HepG2 (cell line): ENCODE data around the gene MED23. TPM values are rescaled to one million over a fixed set of nuclear protein-coding genes. Genes with fewer than 3 reads are reported as not detected.

Source experiments
- ATAC-seq: fragments of 200-7000 bp; cut with Tn5 transposase; 3 replicates; pipeline ENCODE4 v1.9.1; 2020; ENCODE audit warnings: mild to moderate bottlenecking, moderate library complexity
- BruUV-seq: library from RNA; stranded (reverse); fragments of 400-500 nt; replicated peaks from 2 replicates; lab custom pipeline; 2021; lab: Mats Ljungman, UMichigan
- CTCF ChIA-PET: fragments of 300-600 bp; formaldehyde crosslinking; extraction: SDS; loops from one replicate; lab custom pipeline; 2021; ENCODE audit warnings: low total read pairs, inconsistent platforms, low intra/inter-chr PET ratio; lab: Yijun Ruan, JAX
- POLR2A ChIA-PET: fragments of 350-600 bp; sonication (Branson Sonifier 250); formaldehyde crosslinking; loops from one replicate; lab custom pipeline; 2020; ENCODE audit warnings: antibody characterized with exemption, inconsistent platforms; lab: Yijun Ruan, JAX
- DNase-seq: peaks from one replicate; pipeline ENCODE4 v3.0.0-alpha.2; 2015; ENCODE audit warnings: low spot score
- FAIRE-seq: peaks from 3 replicates; lab custom pipeline; 2011; peaks lifted over from hg19 to GRCh38; lab: Jason Lieb, UNC
- H2AFZ ChIP-seq: one replicate; pipeline ENCODE4 v1.6.1; 2011; ENCODE audit warnings: low read length, inconsistent platforms
- H3K27ac ChIP-seq: fragments of 300-600 bp; 3 replicates; pipeline ENCODE4 v1.8.0; 2011; ENCODE audit warnings: mixed run types, mild to moderate bottlenecking, mixed read lengths, low read length, inconsistent platforms; ENCODE audit not compliant: insufficient read depth; ENCODE audit errors: extremely low read length
- H3K27me3 ChIP-seq, 2 experiments: fragments of 200-600 bp in 1 of 2; 2 replicates in 1 of 2; 3 replicates in 1 of 2; pipeline versions ENCODE4 v1.6.0 to v1.8.0; 2011; ENCODE audit warnings: low read length in 2 of 2, mild to moderate bottlenecking in 2 of 2, moderate library complexity in 2 of 2, inconsistent platforms in 1 of 2; ENCODE audit not compliant: insufficient read depth in 2 of 2, control insufficient read depth in 1 of 2
- H3K36me3 ChIP-seq, 2 experiments: fragments of 200-600 bp in 1 of 2; replicated peaks in 1 of 2; 2 replicates in 1 of 2; 3 replicates in 1 of 2; pipeline versions ENCODE4 v1.5.1 to v1.8.0; 2011; ENCODE audit warnings: low read length in 2 of 2, inconsistent platforms in 1 of 2; ENCODE audit not compliant: insufficient read depth in 2 of 2, control insufficient read depth in 1 of 2
- H3K4me1 ChIP-seq: 2 replicates; pipeline ENCODE4 v1.5.1; 2012; ENCODE audit warnings: low read length, inconsistent platforms; ENCODE audit not compliant: insufficient read depth
- H3K4me2 ChIP-seq: 2 replicates; pipeline ENCODE4 v1.6.0; 2011; ENCODE audit warnings: low read depth, low read length, inconsistent platforms
- H3K4me3 ChIP-seq, 3 experiments: fragments of 200-600 bp in 1 of 3; sonication (generic), shearing (Covaris generic) in 1 of 3; replicated peaks in 1 of 3; 2 replicates each; pipeline ENCODE4 v1.5.1; 2011 to 2016; ENCODE audit warnings: low read length in 3 of 3, inconsistent platforms in 2 of 3, low read depth in 2 of 3, mild to moderate bottlenecking in 2 of 3, control low read depth in 1 of 3, mixed read lengths in 1 of 3; ENCODE audit not compliant: insufficient read depth in 1 of 3
- H3K79me2 ChIP-seq: one replicate; pipeline ENCODE4 v1.6.1; 2011; ENCODE audit warnings: low read length, inconsistent platforms; ENCODE audit not compliant: insufficient read depth
- H3K9ac ChIP-seq: 2 replicates; pipeline ENCODE4 v1.6.0; 2011; ENCODE audit warnings: mild to moderate bottlenecking, low read depth, low read length, inconsistent platforms; ENCODE audit not compliant: insufficient read depth
- H3K9me3 ChIP-seq: 2 replicates; pipeline ENCODE4 v1.5.1; 2012; ENCODE audit warnings: mild to moderate bottlenecking, low read length
- H4K20me1 ChIP-seq: 2 replicates; pipeline ENCODE4 v1.6.0; 2011; ENCODE audit warnings: inconsistent platforms, mild to moderate bottlenecking, low read length, moderate library complexity; ENCODE audit not compliant: insufficient read depth
- AGO2 ChIP-seq: fragments of 200-400 bp; formaldehyde crosslinking; optimal IDR thresholded peaks from 2 replicates; pipeline ENCODE3; 2017; ENCODE audit warnings: mild to moderate bottlenecking, low read depth, low read length, moderate library complexity
- BRD4 ChIP-seq: sonication (generic); formaldehyde crosslinking; IDR thresholded peaks from 2 replicates; pipeline ENCODE4 v1.4.0; 2020; ENCODE audit warnings: missing genetic modification reagents
- HNRNPK ChIP-seq: fragments of 200-400 bp; formaldehyde crosslinking; IDR thresholded peaks from 2 replicates; pipeline ENCODE4 v1.6.1; 2018; ENCODE audit warnings: low read length, low read depth, moderate library complexity, mild to moderate bottlenecking; ENCODE audit not compliant: poor library complexity, severe bottlenecking
- IRX3 ChIP-seq: sonication (generic); formaldehyde crosslinking; IDR thresholded peaks from 2 replicates; pipeline ENCODE4 v1.8.1; 2023; ENCODE audit warnings: mild to moderate bottlenecking, low read depth, missing genetic modification reagents, borderline replicate concordance
- MAFG ChIP-seq: sonication (generic); formaldehyde crosslinking; IDR thresholded peaks from 2 replicates; pipeline ENCODE4 v1.5.1; 2020; ENCODE audit warnings: mild to moderate bottlenecking, missing genetic modification reagents
- NFIB ChIP-seq: sonication (generic); formaldehyde crosslinking; IDR thresholded peaks from 2 replicates; pipeline ENCODE4 v1.9.0; 2021; ENCODE audit warnings: missing genetic modification reagents, mild to moderate bottlenecking, borderline replicate concordance
- NR2F1 ChIP-seq, 2 experiments: fragments of 450-650 bp in 1 of 2; formaldehyde crosslinking in 1 of 2; IDR thresholded peaks; 2 replicates each; pipeline versions ENCODE4 v1.5.0 to v1.6.1; 2016 to 2020; ENCODE audit warnings: mild to moderate bottlenecking in 1 of 2, missing compliant biosample characterization in 1 of 2, missing genetic modification reagents in 1 of 2, moderate library complexity in 1 of 2
- PCBP2 ChIP-seq: fragments of 200-400 bp; formaldehyde crosslinking; optimal IDR thresholded peaks from 2 replicates; pipeline ENCODE3; 2018; ENCODE audit warnings: low read length, low read depth; ENCODE audit not compliant: poor library complexity, severe bottlenecking
- SMAD1 ChIP-seq: sonication (generic); formaldehyde crosslinking; IDR thresholded peaks from 2 replicates; pipeline ENCODE4 v1.4.0; 2020; ENCODE audit warnings: missing genetic modification reagents, low read depth, mild to moderate bottlenecking, borderline replicate concordance
- SMARCC2 ChIP-seq: fragments of 450-650 bp; IDR thresholded peaks from 2 replicates; pipeline ENCODE4 v1.6.1; 2017; ENCODE audit warnings: antibody characterized with exemption, mild to moderate bottlenecking
- ZNF430 ChIP-seq: sonication (generic); formaldehyde crosslinking; IDR thresholded peaks from 2 replicates; pipeline ENCODE4 v1.9.0; 2021; ENCODE audit warnings: mild to moderate bottlenecking, missing genetic modification reagents
- ZNF841 ChIP-seq: sonication (generic); formaldehyde crosslinking; IDR thresholded peaks from 2 replicates; pipeline ENCODE4 v1.8.1; 2023; ENCODE audit warnings: missing genetic modification reagents, borderline replicate concordance
- WGBS: methylation state at CpG from one replicate; pipeline ENCODE4 v1.1.6; 2017; ENCODE audit warnings: low lambda C conversion rate; 5-methylcytosine and 5-hydroxymethylcytosine counted together
- in situ Hi-C: cut with HindIII; loops from 2 replicates; pipeline ENCODE4 v1.10.0; 2017; ENCODE audit warnings: low pct_unique_long_range_greater_than_20kb; ENCODE audit not compliant: extremely low pct_ligation_motif_present
- intact Hi-C: fragments of 100-400 bp; cut with micrococcal nuclease; formaldehyde crosslinking; loops from one replicate; pipeline ENCODE4 v1.10.0; 2022; ENCODE audit not compliant: unreplicated experiment
- polyA plus RNA-seq, 8 experiments: library from polyadenylated mRNA; depleted of rRNA in 3 of 8; stranded (reverse) in 7 of 8; unstranded in 1 of 8; fragments of >200 nt; fragmentation: Illumina TruSeq in 4 of 8; extraction: Trizol in 4 of 8; gene quantifications; 2 replicates each; pipeline versions ENCODE4 v1.2.1 to v1.2.3, GENCODE V29; 2011 to 2016; ENCODE audit warnings: low read depth in 4 of 8, missing spikeins in 1 of 8, mixed read lengths in 1 of 8; ENCODE audit not compliant: insufficient read depth in 1 of 8
- total RNA-seq, 5 experiments: library from RNA; depleted of rRNA; stranded (reverse); fragments of >200 nt; fragmentation: Illumina TruSeq; extraction: Trizol; gene quantifications; 2 replicates each; pipeline ENCODE4 v1.2.3, GENCODE V29; 2016; ENCODE audit warnings: low read depth in 1 of 5
- TF ChIP-seq, protein P1 (sequence below): sonication (generic); formaldehyde crosslinking; IDR thresholded peaks from 2 replicates; pipeline ENCODE4 v1.4.0; 2020; ENCODE audit warnings: mild to moderate bottlenecking, missing genetic modification reagents
- TF ChIP-seq, protein P2 (sequence below): sonication (generic); formaldehyde crosslinking; IDR thresholded peaks from 2 replicates; pipeline ENCODE4 v1.4.0; 2020; ENCODE audit warnings: mild to moderate bottlenecking, missing genetic modification reagents
- TF ChIP-seq, protein P3 (sequence below): sonication (generic); formaldehyde crosslinking; IDR thresholded peaks from 2 replicates; pipeline ENCODE4 v1.4.0; 2020; ENCODE audit warnings: mild to moderate bottlenecking, missing genetic modification reagents, borderline replicate concordance
- TF ChIP-seq, protein P4 (sequence below): sonication (generic); formaldehyde crosslinking; IDR thresholded peaks from 2 replicates; pipeline ENCODE4 v1.4.0; 2020; ENCODE audit warnings: missing genetic modification reagents; ENCODE audit errors: not compliant biosample characterization
- TF ChIP-seq, protein P5 (sequence below): sonication (generic); formaldehyde crosslinking; IDR thresholded peaks from 2 replicates; pipeline ENCODE4 v1.8.1; 2022; ENCODE audit warnings: mild to moderate bottlenecking, missing genetic modification reagents
- TF ChIP-seq, protein P6 (sequence below): IDR thresholded peaks from 2 replicates; pipeline ENCODE4 v1.6.1; 2016; ENCODE audit warnings: missing compliant biosample characterization, missing genetic modification reagents, borderline replicate concordance

Gene MED23
- total and polyA plus RNA-seq, 2 of the 13 experiments (the other 11 are each of a cell fraction or from before 2014, with no cell fraction given): 34.9 to 50.5 TPM

DNA sequence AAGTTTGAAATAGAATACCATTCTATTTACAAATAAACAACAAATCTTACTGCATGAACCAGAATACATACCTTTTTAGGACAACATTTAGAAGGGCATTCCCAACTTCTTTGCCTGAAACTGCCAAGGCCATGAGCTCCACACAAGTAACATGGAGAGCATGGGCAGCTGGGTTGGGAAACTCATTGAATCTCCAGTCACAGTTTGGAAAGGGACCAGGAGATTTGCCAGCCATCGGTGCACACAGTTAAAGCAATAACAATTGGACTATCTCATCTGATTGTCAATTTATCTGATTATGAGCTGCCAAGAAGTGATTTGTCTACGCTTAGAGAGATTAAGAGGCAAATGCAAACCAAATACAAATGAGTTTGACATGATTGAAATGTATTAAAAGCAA is 35.1 kb downstream of the MED23 start:
- FAIRE-seq: no peak
- BruUV-seq: no TSS peak
- no peaks in the 10 kb centered on the region for H3K27me3 ChIP-seq
- H3K79me2 ChIP-seq: no peaks in the 10 kb centered on the region
- POLR2A ChIA-PET: no interaction called here
- no peak overlapping the region for H3K4me3 ChIP-seq
- H3K36me3 ChIP-seq: peaks cover 34 to 73% of the 10 kb centered on the region in 2 experiments
- CTCF ChIA-PET: no interaction called here
- H3K9me3 ChIP-seq: no peaks in the 10 kb centered on the region
- H3K9ac ChIP-seq: no peak overlapping the region
- no peaks in the 10 kb centered on the region for H3K4me1 ChIP-seq
- no peaks in the 10 kb centered on the region for H4K20me1 ChIP-seq
- intact Hi-C loops: no loop called here
- no peak for ATAC-seq
- no peak overlapping the region for H3K27ac ChIP-seq
- H2AFZ ChIP-seq: no peak overlapping the region
- no peak for DNase-seq
- in situ Hi-C loops: no loop called here
- no peak overlapping the region for H3K4me2 ChIP-seq
- 98% methylated on average over 2 of the region's 2 CpGs for WGBS
- TF ChIP-seq, protein P1, sequence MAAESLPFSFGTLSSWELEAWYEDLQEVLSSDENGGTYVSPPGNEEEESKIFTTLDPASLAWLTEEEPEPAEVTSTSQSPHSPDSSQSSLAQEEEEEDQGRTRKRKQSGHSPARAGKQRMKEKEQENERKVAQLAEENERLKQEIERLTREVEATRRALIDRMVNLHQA: no peak
- TF ChIP-seq IRX3 (CRISPR knock-in tag) (no peak), NR2F1 (CRISPR knock-in tag; IDR thresholded peaks at IDR 0.05) (no peak), SMARCC2 (no peak), NFIB (CRISPR knock-in tag) (no peak), PCBP2 (no peak), BRD4 (CRISPR knock-in tag) (no peak), HNRNPK (no peak), SMAD1 (no peak), ZNF430 (CRISPR knock-in tag) (no peak), ZNF841 (CRISPR knock-in tag) (no peak), AGO2 (no peak), MAFG (no peak)
- TF ChIP-seq, protein P2, sequence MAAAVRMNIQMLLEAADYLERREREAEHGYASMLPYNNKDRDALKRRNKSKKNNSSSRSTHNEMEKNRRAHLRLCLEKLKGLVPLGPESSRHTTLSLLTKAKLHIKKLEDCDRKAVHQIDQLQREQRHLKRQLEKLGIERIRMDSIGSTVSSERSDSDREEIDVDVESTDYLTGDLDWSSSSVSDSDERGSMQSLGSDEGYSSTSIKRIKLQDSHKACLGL (CRISPR knock-in tag): no peak
- TF ChIP-seq, protein P3, sequence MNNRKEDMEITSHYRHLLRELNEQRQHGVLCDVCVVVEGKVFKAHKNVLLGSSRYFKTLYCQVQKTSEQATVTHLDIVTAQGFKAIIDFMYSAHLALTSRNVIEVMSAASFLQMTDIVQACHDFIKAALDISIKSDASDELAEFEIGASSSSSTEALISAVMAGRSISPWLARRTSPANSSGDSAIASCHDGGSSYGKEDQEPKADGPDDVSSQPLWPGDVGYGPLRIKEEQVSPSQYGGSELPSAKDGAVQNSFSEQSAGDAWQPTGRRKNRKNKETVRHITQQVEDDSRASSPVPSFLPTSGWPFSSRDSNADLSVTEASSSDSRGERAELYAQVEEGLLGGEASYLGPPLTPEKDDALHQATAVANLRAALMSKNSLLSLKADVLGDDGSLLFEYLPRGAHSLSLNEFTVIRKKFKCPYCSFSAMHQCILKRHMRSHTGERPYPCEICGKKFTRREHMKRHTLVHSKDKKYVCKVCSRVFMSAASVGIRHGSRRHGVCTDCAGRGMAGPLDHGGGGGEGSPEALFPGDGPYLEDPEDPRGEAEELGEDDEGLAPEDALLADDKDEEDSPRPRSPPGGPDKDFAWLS (CRISPR knock-in tag): no peak
- TF ChIP-seq, protein P4, sequence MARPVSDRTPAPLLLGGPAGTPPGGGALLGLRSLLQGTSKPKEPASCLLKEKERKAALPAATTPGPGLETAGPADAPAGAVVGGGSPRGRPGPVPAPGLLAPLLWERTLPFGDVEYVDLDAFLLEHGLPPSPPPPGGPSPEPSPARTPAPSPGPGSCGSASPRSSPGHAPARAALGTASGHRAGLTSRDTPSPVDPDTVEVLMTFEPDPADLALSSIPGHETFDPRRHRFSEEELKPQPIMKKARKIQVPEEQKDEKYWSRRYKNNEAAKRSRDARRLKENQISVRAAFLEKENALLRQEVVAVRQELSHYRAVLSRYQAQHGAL (CRISPR knock-in tag): no peak
- TF ChIP-seq, protein P5, sequence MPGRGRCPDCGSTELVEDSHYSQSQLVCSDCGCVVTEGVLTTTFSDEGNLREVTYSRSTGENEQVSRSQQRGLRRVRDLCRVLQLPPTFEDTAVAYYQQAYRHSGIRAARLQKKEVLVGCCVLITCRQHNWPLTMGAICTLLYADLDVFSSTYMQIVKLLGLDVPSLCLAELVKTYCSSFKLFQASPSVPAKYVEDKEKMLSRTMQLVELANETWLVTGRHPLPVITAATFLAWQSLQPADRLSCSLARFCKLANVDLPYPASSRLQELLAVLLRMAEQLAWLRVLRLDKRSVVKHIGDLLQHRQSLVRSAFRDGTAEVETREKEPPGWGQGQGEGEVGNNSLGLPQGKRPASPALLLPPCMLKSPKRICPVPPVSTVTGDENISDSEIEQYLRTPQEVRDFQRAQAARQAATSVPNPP (CRISPR knock-in tag): no peak
- TF ChIP-seq, protein P6, sequence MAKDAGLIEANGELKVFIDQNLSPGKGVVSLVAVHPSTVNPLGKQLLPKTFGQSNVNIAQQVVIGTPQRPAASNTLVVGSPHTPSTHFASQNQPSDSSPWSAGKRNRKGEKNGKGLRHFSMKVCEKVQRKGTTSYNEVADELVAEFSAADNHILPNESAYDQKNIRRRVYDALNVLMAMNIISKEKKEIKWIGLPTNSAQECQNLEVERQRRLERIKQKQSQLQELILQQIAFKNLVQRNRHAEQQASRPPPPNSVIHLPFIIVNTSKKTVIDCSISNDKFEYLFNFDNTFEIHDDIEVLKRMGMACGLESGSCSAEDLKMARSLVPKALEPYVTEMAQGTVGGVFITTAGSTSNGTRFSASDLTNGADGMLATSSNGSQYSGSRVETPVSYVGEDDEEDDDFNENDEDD (CRISPR knock-in tag): no peak
